HG03439 (cell line): Measurements from ENCODE around the gene DNAJC5.
A peak's percentile ranks its signal among the peaks of the same experiment; 100 is the strongest.

Experiments used
- ATAC-seq: cut with Tn5 transposase; IDR thresholded peaks from one replicate; pipeline ENCODE4 v1.9.1; 2021; ENCODE audit warnings: mild to moderate bottlenecking, moderate library complexity; ENCODE audit not compliant: unreplicated experiment

The DNAJC5 gene

GRCh38 chr20:63883201-63883593 is 11.7 kb upstream of the DNAJC5 start:
- ATAC-seq, result no peak

GRCh38 chr20:63884506-63885263 is 10.2 kb upstream of the DNAJC5 start:
- ATAC-seq, result no peak

GRCh38 chr20:63885264-63886053 is 9.5 kb upstream of the DNAJC5 start:
- ATAC-seq, result no peak

GRCh38 chr20:63886054-63886419 is 8.9 kb upstream of the DNAJC5 start:
- no peak for ATAC-seq

- ATAC-seq, result no peak
Observed at GRCh38 chr20:63886921-63887320, 8.0 kb upstream of the DNAJC5 start.

GRCh38 chr20:63889241-63890200 is 5.4 kb upstream of the DNAJC5 start:
- no peak for ATAC-seq

GRCh38 chr20:63890201-63890576 is 4.7 kb upstream of the DNAJC5 start:
- ATAC-seq, result no peak

- ATAC-seq, result no peak
Observed at GRCh38 chr20:63890616-63891015, 4.3 kb upstream of the DNAJC5 start.

- no peak for ATAC-seq
Observed at GRCh38 chr20:63891061-63892002, 3.6 kb upstream of the DNAJC5 start.

GRCh38 chr20:63892402-63892801 is 2.5 kb upstream of the DNAJC5 start:
- no peak for ATAC-seq

- ATAC-seq, result no peak
Observed at GRCh38 chr20:63893999-63894357, 948 bp upstream of the DNAJC5 start.

- ATAC-seq, result peak; percentile 19
Observed at GRCh38 chr20:63895202-63895951, 451 bp downstream of the DNAJC5 start.

- no peak for ATAC-seq
Observed at GRCh38 chr20:63895952-63896263, 982 bp downstream of the DNAJC5 start.

- ATAC-seq, result no peak
Observed at GRCh38 chr20:63896264-63897105, 1.6 kb downstream of the DNAJC5 start.

- ATAC-seq, result no peak
Observed at GRCh38 chr20:63897978-63898561, 3.1 kb downstream of the DNAJC5 start.

GRCh38 chr20:63898882-63899558 is 4.1 kb downstream of the DNAJC5 start:
- ATAC-seq, result no peak

- no peak for ATAC-seq
Observed at GRCh38 chr20:63900413-63900812, 5.5 kb downstream of the DNAJC5 start.
